Measurements from ENCODE around the gene RNF148. TPM values are rescaled to one million over a fixed set of nuclear protein-coding genes. Genes with fewer than 3 reads are reported as not detected.

RNF148 gene
- total and polyA plus RNA-seq, 2 experiments from 2014 or later: 2.2 TPM; not detected in 1

GRCh38 chr7:122724366-122724765 lies 21.6 kb upstream of the RNF148 start (continued):
- TF ChIP-seq ZNF462 (CRISPR knock-in tag; IDR thresholded peaks at IDR 0.05): no peak
- no peak for TF ChIP-seq POLR2AphosphoS5 (IDR thresholded peaks at IDR 0.05; ENCODE audit: low read depth)
- TF ChIP-seq, protein P1, sequence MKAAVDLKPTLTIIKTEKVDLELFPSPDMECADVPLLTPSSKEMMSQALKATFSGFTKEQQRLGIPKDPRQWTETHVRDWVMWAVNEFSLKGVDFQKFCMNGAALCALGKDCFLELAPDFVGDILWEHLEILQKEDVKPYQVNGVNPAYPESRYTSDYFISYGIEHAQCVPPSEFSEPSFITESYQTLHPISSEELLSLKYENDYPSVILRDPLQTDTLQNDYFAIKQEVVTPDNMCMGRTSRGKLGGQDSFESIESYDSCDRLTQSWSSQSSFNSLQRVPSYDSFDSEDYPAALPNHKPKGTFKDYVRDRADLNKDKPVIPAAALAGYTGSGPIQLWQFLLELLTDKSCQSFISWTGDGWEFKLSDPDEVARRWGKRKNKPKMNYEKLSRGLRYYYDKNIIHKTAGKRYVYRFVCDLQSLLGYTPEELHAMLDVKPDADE (IDR thresholded peaks at IDR 0.05): no peak
- no peak for TF ChIP-seq JUNB (IDR thresholded peaks at IDR 0.05; ENCODE audit: unreplicated experiment)

DNA sequence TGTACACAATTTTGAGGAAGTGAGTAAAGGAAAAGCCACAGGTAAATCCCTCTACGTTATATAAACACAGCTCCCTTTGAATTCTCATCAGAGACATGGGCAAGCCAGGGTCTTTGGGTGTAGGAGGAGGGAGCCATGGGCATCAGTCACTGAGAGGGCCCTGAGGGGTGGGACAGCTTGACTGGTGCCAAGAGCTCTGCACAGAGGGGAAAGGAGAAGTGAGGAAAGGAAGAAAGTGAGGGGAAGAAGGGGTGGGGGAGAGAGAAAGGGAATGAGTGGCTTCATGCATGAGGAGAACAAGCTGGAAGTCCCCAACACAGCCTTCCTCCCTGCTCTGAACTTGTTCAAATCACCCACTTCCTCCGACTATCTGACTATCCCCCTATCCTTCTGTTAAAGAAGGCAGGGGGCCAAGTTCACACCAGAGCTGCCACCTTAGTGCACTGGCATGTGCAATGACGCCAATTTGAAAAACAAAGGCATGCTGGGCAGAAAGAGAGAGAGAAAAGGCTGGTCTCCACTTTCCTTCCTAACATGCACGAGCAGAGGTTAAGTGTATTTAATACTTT lies 16.4 kb upstream of the RNF148 start:
- peak overlapping the region; percentile 11; the same call in 1 of the 2 replicates for H3K4me2 ChIP-seq
- H3K4me1 Mint-ChIP-seq: peaks cover 29% of the 10 kb centered on the region
- H3K36me3 ChIP-seq (ENCODE audit: insufficient read depth): no peaks in the 10 kb centered on the region
- H3K36me3 Mint-ChIP-seq (ENCODE audit: low read depth): peaks cover 5% of the 10 kb centered on the region; the same call in 2 of the 3 replicates
- peaks cover 5% of the 10 kb centered on the region; the same call in 2 of the 3 replicates for H3K9me3 Mint-ChIP-seq
- no peaks in the 10 kb centered on the region for H3K27me3 ChIP-seq (ENCODE audit: insufficient read depth)
- DNase-seq (ENCODE audit: low spot score) (no peak), ATAC-seq (peak; percentile 59)
- H3K4me3 ChIP-seq: no peak overlapping the region
- peaks cover 5% of the 10 kb centered on the region; the same call in 1 of the 2 replicates for H3K79me2 ChIP-seq (replicated peaks; ENCODE audit: insufficient read depth)
- peaks cover 9% of the 10 kb centered on the region; the same call in 1 of the 2 replicates for H3K9me2 ChIP-seq (ENCODE audit: insufficient read depth)
- no peak overlapping the region for H3K4me3 Mint-ChIP-seq
- no peak overlapping the region for H3K27ac ChIP-seq (ENCODE audit: low read depth)
- no peaks in the 10 kb centered on the region for H3F3A ChIP-seq (replicated peaks; ENCODE audit: low read depth)
- peaks cover 3% of the 10 kb centered on the region for H3K27me3 Mint-ChIP-seq (ENCODE audit: insufficient read depth, low read depth, poor library complexity)
- H2AFZ ChIP-seq: no peak overlapping the region
- H4K20me1 ChIP-seq (replicated peaks; ENCODE audit: insufficient read depth): no peaks in the 10 kb centered on the region
- H3K4me1 ChIP-seq (ENCODE audit: insufficient read depth): no peaks in the 10 kb centered on the region; the same call in 1 of the 2 replicates
- H3K27ac Mint-ChIP-seq: no peak overlapping the region; the same call in 1 of the 2 replicates
- TF ChIP-seq, protein P2, sequence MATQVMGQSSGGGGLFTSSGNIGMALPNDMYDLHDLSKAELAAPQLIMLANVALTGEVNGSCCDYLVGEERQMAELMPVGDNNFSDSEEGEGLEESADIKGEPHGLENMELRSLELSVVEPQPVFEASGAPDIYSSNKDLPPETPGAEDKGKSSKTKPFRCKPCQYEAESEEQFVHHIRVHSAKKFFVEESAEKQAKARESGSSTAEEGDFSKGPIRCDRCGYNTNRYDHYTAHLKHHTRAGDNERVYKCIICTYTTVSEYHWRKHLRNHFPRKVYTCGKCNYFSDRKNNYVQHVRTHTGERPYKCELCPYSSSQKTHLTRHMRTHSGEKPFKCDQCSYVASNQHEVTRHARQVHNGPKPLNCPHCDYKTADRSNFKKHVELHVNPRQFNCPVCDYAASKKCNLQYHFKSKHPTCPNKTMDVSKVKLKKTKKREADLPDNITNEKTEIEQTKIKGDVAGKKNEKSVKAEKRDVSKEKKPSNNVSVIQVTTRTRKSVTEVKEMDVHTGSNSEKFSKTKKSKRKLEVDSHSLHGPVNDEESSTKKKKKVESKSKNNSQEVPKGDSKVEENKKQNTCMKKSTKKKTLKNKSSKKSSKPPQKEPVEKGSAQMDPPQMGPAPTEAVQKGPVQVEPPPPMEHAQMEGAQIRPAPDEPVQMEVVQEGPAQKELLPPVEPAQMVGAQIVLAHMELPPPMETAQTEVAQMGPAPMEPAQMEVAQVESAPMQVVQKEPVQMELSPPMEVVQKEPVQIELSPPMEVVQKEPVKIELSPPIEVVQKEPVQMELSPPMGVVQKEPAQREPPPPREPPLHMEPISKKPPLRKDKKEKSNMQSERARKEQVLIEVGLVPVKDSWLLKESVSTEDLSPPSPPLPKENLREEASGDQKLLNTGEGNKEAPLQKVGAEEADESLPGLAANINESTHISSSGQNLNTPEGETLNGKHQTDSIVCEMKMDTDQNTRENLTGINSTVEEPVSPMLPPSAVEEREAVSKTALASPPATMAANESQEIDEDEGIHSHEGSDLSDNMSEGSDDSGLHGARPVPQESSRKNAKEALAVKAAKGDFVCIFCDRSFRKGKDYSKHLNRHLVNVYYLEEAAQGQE (IDR thresholded peaks at IDR 0.05; ENCODE audit: unreplicated experiment): no peak
- no peak for TF ChIP-seq EZH2phosphoT487 (IDR thresholded peaks at IDR 0.05; ENCODE audit: unreplicated experiment)
